SJSA1 (cell line): ENCODE data around the gene PASK. TPM values are rescaled to one million over a fixed set of nuclear protein-coding genes. Genes with fewer than 3 reads are reported as not detected.
"Not testable (repeated sequence)": the region's sequence is repeated elsewhere in the genome, so short reads cannot be mapped to it uniquely, and the experiment has no call there.

Experiments used
- DNase-seq, 2 experiments: peaks; one replicate each; pipeline ENCODE4 v3.0.0-alpha.2; 2015 to 2020; ENCODE audit warnings: low spot score in 2 of 2, low read depth in 1 of 2
- H3K27ac ChIP-seq: fragments of 250-450 bp; sonication (Bioruptor Pico); 2 replicates; pipeline ENCODE4 v1.5.1; 2020; ENCODE audit warnings: mild to moderate bottlenecking, moderate library complexity
- H3K27me3 ChIP-seq: fragments of 250-450 bp; sonication (Bioruptor Pico); replicated peaks from 2 replicates; pipeline ENCODE4 v1.5.1; 2020; ENCODE audit warnings: mild to moderate bottlenecking, moderate library complexity
- H3K36me3 ChIP-seq: fragments of 250-450 bp; sonication (Bioruptor Pico); 2 replicates; pipeline ENCODE4 v1.5.1; 2020; ENCODE audit warnings: mild to moderate bottlenecking
- H3K4me1 ChIP-seq: fragments of 250-450 bp; sonication (Bioruptor Pico); replicated peaks from 2 replicates; pipeline ENCODE4 v1.6.1; 2021; ENCODE audit warnings: mild to moderate bottlenecking
- H3K4me3 ChIP-seq: fragments of 250-450 bp; sonication (Bioruptor Pico); 2 replicates; pipeline ENCODE4 v1.5.1; 2020; ENCODE audit warnings: mild to moderate bottlenecking
- H3K9me3 ChIP-seq: fragments of 250-450 bp; sonication (Bioruptor Pico); replicated peaks from 2 replicates; pipeline ENCODE4 v1.5.1; 2020; ENCODE audit warnings: mild to moderate bottlenecking
- total RNA-seq: library from RNA; depleted of rRNA; stranded (reverse); fragments of >200 nt; shearing (Covaris generic); gene quantifications from 2 replicates; pipeline ENCODE4 v1.2.3, GENCODE V29; 2014

The PASK gene
- total RNA-seq, 1 experiment from 2014 or later = 14.1 TPM

DNA sequence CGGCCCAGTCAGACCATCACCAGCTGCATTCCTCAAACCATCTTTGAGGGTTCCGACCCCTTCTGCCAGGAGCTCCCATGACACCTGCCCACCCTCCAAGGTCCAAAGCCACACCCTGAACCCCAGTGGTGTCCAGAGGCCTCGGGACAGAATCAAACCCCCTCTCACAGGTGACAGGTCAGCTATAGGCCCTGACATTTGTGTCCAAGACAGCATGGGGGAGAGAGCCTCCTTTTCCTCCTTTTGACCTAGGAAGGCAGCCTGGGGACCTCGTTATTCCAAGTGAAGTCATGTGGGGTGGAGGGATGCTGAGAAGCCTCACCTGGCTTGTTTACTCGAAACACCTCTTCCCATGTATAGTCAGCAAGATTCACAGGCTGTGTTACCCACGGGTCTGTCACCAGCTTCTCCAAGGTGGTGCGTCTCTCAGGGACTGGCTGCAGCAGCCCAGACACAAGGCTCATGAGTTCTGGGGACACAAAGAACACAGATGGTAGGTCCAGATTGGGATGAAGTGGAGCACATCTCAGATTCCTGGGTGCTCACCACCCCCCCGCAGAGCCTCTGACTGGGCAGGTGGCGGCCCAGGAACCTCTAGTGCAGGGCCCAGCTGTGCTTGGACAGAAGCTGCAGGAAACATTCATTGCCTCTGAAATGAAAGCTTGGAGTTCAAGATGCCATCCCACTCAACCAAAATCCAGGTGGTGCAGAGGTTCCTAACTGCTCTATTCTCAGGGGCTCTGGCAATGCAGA is 42.1 kb downstream of the PASK start:
- peaks cover 7% of the 10 kb centered on the region; the same call in 1 of the 2 replicates for H3K4me1 ChIP-seq
- no peak overlapping the region for H3K4me3 ChIP-seq
- no peaks in the 10 kb centered on the region for H3K9me3 ChIP-seq
- no peak for DNase-seq
- no peaks in the 10 kb centered on the region for H3K27me3 ChIP-seq
- H3K36me3 ChIP-seq = peaks cover 34% of the 10 kb centered on the region
- no peak overlapping the region for H3K27ac ChIP-seq

DNA sequence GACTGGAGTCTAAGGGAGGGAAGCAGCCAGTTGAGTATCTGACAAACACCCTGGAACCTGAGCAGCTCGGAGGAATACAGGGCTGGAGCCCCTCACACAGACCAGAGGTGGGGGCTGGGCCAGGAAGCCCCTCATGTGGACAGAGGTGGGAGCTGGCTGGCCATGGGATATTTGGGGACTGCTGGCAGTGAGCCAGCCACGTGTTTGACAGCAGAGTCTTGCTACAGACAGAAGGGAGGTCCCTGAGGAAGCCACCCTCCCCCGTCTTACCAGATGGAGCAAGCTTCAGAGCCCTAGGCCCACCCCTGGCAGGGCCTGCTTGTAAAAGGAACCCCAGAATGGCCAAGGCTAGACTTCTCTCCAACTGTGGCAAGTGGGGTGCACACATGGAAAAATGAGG is 43.6 kb downstream of the PASK start:
- Histone ChIP-seq H3K9me3 (no peaks in the 10 kb centered on the region), H3K4me3 (no peak overlapping the region), H3K36me3 (peaks cover 32% of the 10 kb centered on the region), H3K4me1 (peaks cover 17% of the 10 kb centered on the region), H3K27me3 (no peaks in the 10 kb centered on the region), H3K27ac (no peak overlapping the region)
- no peak for DNase-seq

DNA sequence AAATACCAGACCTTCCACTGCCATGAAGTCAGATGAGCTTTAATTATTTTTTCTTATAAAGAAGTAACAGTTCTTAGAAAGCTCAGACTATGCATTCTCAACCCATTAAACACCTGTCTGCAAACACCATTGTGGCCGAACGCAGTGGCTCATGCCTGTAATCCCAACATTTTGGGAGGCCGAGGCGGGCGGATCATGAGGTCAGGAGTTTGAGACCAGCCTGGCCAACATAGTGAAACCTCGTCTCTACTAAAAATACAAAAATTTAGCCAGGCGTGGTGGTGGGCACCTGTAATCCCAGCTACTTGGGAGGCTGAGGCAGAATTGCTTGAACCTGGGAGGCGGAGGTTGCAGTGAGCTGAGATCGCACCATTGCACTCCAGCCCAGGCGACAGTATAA is 44.7 kb downstream of the PASK start:
- not testable (repeated sequence) for H3K27ac ChIP-seq, DNase-seq

DNA sequence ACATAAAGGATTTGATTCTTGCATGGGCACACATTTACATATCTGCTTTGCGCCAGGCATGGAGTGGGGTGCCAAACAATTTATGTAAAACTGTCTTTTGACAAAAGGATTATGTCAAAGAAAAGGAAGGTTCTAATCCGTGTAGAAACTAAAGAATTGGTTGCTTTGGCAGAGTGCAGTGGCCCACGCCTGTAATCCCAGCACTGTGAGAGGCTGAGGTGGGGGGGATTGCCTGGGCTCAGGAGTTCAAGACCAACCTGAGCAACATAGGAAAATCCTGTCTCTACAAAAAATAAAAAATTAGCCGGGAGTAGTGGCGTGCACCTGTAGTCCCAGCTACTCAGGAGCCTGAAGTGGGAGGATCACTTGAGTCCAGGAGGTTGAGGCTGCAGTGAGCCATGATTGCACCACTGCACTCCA is 46.1 kb downstream of the PASK start:
- no peak overlapping the region for H3K27ac ChIP-seq
- peaks cover 17% of the 10 kb centered on the region for H3K4me1 ChIP-seq
- peak overlapping the region; percentile 59 for H3K4me3 ChIP-seq
- H3K27me3 ChIP-seq = no peaks in the 10 kb centered on the region
- H3K36me3 ChIP-seq = peaks cover 50% of the 10 kb centered on the region
- DNase-seq = no peak
- no peaks in the 10 kb centered on the region for H3K9me3 ChIP-seq

More for the DNA sequence above, 44.7 kb downstream of the PASK start:
- H3K4me3 ChIP-seq, H3K9me3 ChIP-seq, H3K27me3 ChIP-seq: not testable (repeated sequence)
- Histone ChIP-seq H3K4me1 (peaks cover 17% of the 10 kb centered on the region), H3K36me3 (peaks cover 40% of the 10 kb centered on the region)

DNA sequence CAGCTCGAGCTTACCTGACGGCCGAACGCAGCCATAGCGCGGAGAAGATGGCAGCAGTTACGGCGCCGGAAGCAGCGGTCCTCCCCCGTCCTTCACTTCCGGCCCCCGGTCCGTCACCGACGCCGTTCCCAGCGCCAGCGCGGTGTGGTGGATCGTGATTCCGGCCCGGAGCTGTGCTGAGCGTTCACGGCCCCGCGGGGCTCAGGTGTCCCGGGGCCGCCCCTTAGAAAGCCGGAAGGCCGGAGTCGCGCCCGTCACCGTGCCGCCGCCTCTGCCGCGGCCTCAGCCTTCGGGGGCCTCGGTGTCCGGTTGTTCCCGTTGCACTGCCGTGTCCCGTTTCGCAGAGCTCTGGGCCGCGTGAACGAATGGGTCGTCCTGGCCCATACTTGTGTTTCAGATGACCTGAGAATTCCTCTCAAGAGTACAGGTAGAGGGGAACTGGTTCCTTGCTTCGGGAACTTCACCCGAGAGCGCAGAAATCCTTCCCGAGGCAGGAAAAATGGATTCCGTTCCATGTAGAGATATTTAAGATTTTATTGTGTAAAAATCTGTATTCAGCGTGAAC is 47.0 kb downstream of the PASK start, which contains the start of gene MTERF4:
Gene MTERF4, minus strand, starts transcription at position 49 of the 565 bp plus-strand sequence. Its CDS starts 14 bp downstream, at position 35.
- Histone ChIP-seq H3K36me3 (peaks cover 51% of the 10 kb centered on the region), H3K4me3 (peak within 1 kb of the TSS; percentile 59), H3K4me1 (peaks cover 17% of the 10 kb centered on the region), H3K27ac (peak within 1 kb of the TSS; percentile 25), H3K9me3 (no peaks in the 10 kb centered on the region), H3K27me3 (no peaks in the 10 kb centered on the region)
- DNase-seq = peak; percentile 81 to 82

DNA sequence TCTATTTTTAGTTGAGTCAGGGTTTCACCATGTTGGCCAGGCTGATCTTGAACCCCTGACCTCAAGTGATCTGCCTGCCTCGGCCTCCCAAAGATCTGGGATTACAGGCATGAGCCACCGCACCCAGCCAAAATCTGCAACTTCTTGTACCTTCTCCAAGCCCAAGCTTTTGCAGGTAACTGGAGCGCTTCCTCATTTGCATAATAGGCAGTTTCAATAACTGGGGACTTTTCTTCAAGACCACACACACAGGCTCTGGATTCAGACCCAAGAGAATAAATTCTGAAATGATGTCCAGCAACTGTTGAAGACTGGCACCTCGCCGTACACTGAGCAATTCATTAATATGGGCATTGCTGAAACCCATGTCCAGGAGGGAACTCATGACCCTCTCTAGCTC is 50.0 kb downstream of the PASK start:
- peaks cover 17% of the 10 kb centered on the region for H3K4me1 ChIP-seq
- no peak overlapping the region for H3K27ac ChIP-seq
- no peak for DNase-seq
- H3K4me3 ChIP-seq = no peak overlapping the region
- peaks cover 72% of the 10 kb centered on the region for H3K36me3 ChIP-seq
- no peaks in the 10 kb centered on the region for H3K27me3 ChIP-seq
- H3K9me3 ChIP-seq = no peaks in the 10 kb centered on the region

DNA sequence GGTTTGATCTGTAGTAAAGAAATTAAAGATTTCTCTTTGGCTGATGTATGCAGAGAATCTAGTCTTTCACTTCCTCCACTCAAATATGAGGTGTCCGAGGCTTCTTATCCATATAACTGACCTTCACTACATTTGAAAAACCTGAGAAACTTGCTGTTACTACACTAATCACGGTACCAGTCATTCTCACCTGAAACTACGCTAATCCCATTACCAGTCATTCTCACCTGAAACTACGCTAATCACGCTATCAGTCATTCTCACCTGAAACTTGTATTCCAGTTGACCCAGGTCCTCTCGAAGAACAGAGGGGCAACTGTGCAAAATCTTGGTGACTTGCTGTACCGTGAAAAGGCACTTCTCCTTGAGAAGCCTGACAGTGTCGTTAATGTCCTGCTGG is 52.3 kb downstream of the PASK start:
- DNase-seq = no peak
- Histone ChIP-seq H3K4me3 (no peak overlapping the region), H3K27ac (no peak overlapping the region), H3K4me1 (peaks cover 10% of the 10 kb centered on the region), H3K27me3 (no peaks in the 10 kb centered on the region), H3K36me3 (peaks cover 88% of the 10 kb centered on the region), H3K9me3 (no peaks in the 10 kb centered on the region)

DNA sequence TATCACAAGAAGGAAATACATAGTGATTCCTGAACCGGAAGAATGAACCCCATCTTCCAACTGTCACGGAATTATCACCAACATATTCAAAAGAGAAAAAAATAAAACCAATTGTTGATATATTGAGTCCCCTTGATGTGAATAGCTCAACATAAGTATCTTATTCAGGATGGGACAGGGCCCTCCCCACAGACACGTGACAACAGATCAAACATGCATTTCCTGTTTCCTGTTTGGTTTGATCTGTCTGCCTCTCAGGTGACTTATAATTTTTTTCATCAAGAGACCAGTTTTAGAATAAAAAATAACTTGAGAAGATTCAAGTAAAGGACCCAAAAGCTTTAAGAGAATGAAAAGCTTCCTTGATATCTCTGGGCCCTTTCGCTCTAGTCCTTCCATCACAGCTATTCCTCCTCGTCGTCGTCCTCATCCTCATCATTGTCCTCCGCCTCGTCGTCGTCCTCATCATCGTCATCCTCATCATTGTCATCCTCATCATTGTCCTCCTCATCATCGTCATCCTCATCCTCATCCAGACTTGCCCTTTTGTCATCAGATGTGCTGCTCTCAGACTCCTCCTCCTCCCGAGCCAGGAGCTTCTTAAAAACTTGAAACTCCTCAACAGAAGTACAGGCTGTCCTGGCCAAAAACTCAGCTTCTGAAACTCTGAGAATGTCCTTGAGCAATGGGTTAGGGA is 53.5 kb downstream of the PASK start:
- H3K27ac ChIP-seq = no peak overlapping the region
- no peaks in the 10 kb centered on the region for H3K27me3 ChIP-seq
- DNase-seq = no peak
- peaks cover 1% of the 10 kb centered on the region for H3K4me1 ChIP-seq
- H3K4me3 ChIP-seq = no peak overlapping the region
- H3K36me3 ChIP-seq = peaks cover 97% of the 10 kb centered on the region
- H3K9me3 ChIP-seq = no peaks in the 10 kb centered on the region

DNA sequence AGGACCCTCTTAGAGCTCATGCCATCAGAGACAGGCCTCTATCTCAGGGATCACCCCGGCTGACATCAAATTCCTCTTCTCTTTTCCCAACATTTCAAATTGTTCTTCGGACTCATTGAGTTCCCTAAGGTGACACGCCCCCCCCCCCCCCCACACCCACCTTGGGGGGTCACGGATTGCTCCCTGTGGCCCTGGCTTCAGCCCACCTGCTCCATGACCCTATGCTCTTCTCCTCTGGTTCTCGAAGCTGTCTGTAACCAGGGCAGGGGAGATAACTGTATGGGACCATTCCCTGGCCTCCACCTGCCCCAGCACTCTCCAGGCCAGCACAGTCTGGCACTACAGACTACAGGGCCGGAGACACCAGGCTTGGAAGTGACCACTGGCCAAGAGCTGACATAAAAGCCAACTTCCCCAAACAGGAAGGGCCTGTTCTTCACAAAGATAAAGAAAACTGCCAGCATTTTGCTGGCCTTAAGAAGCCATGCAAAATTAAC is 54.3 kb downstream of the PASK start:
- Histone ChIP-seq H3K4me3 (no peak overlapping the region), H3K9me3 (no peaks in the 10 kb centered on the region), H3K4me1 (no peaks in the 10 kb centered on the region), H3K36me3 (peaks cover 95% of the 10 kb centered on the region), H3K27ac (no peak overlapping the region), H3K27me3 (no peaks in the 10 kb centered on the region)
- DNase-seq = no peak

DNA sequence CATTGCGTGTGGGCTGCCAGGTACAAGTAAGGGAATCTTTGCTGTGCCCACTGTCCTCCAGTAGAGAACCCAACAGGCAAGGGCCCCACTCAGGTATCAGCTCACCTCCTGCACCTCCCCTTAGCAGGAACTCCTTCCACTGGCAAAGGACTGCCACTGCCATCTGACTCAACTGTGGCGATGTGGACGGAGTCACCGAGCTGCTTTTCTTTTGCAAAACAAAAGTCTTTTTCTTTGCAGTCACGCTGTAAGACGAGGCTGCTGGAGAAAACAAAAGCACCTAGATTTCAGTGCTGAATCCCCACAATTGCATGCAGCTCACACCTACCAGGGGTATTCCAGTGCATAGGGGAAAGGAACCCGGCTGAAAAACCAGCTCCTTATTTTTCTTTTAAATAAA is 55.1 kb downstream of the PASK start:
- Histone ChIP-seq H3K27me3 (no peaks in the 10 kb centered on the region), H3K9me3 (no peaks in the 10 kb centered on the region), H3K4me3 (no peak overlapping the region), H3K27ac (no peak overlapping the region), H3K4me1 (no peaks in the 10 kb centered on the region), H3K36me3 (peaks cover 95% of the 10 kb centered on the region)
- DNase-seq = no peak

DNA sequence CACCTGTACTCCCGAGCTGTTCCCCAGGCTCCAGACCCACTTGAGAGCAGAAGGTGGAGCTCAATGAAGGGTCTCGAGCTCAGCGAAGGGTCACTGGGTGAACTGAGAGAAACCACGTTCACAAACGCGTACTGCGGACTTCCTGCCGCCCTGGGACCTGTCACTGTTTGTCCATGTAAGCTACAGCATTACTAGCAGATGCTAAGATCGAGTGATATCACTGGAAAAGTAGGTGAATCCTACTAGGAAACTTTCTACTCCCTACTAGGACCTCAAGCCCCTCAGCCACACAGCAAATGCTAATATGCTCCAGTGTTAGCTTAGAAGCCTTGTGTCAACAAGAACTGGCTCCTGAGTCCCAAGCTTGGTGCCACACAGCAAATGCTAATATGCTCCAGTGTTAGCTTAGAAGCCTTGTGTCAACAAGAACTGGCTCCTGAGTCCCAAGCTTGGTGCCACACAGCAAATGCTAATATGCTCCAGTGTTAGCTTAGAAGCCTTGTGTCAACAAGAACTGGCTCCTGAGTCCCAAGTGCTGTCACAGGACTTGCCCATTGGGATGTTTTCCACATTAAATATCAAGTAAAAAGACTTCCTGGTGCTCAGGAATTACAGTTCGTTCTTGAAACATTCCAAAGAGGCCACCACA is 56.0 kb downstream of the PASK start:
- not testable (repeated sequence) for DNase-seq, H3K4me3 ChIP-seq, H3K4me1 ChIP-seq, H3K27me3 ChIP-seq, H3K27ac ChIP-seq, H3K9me3 ChIP-seq
- H3K36me3 ChIP-seq = peaks cover 95% of the 10 kb centered on the region

DNA sequence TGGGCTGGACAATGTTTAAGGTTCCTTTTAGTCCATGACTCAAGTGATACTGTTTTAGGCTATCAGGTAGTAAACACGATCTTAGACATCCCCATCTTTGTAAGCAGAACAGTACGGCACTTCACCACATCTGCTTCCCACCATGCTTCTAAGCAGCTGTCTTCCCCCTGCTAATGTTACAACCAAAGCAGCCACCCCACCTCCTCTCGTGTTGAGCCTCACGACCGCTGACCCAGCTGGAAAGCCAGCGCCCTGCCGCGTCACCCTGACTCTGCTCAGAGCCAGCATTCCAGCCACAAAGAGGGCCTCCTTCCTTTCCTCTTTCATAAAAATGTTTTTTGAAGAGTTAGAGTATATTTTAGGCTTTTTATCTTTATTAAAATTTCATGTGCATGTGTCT is 56.6 kb downstream of the PASK start:
- Histone ChIP-seq H3K36me3 (peaks cover 95% of the 10 kb centered on the region), H3K9me3 (no peaks in the 10 kb centered on the region)

DNA sequence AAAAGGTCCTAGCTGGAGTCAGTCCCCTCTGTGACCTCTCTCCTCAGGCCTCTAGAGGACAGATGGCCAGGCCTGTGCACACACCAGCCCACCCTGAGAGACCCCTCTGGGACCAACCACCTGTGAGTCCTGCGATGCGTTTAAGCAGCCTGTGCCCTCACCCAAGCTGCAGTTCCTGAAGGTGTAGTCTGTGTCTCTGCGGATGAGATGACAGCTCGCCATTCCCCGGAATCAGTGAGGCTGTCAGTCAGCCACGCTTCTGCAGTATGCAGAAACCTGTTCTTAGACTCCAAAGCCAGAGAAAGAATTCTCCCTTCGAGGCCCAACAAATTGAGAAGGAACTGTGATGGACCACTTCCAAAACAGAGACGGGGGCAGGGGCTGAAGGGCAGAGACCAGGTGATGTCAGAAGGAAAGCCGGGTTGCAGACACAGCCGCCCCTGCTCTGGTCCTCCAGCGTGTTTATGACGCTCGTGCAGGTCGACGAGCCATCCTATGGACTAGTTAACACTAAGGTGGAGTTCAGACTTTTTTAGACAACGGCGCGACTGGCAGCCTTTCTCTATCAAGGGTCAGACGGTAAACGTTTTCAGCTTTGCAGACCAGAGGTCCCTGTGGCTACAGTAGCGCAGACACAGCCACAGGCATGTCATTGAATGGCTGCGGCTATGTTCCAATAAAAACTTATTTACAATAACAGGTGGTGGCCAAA is 57.4 kb downstream of the PASK start:
- no peaks in the 10 kb centered on the region for H3K27me3 ChIP-seq
- DNase-seq = no peak
- no peaks in the 10 kb centered on the region for H3K9me3 ChIP-seq
- peaks cover 95% of the 10 kb centered on the region for H3K36me3 ChIP-seq
- no peaks in the 10 kb centered on the region for H3K4me1 ChIP-seq
- H3K27ac ChIP-seq = no peak overlapping the region
- H3K4me3 ChIP-seq = no peak overlapping the region

More for the DNA sequence above, 56.6 kb downstream of the PASK start:
- no peak overlapping the region for H3K4me3 ChIP-seq
- no peaks in the 10 kb centered on the region for H3K4me1 ChIP-seq
- DNase-seq = no peak
- no peaks in the 10 kb centered on the region for H3K27me3 ChIP-seq
- H3K27ac ChIP-seq = no peak overlapping the region
